SK-N-SH (cell line): Measurements from ENCODE around the gene TRMT10A. TPM values are rescaled to one million over a fixed set of nuclear protein-coding genes. Genes with fewer than 3 reads are reported as not detected.

ENCODE experiments used
- CTCF ChIA-PET: fragments of 300-600, 350-600 bp; formaldehyde crosslinking; extraction: SDS; loops from one replicate; lab custom pipeline; 2021; lab: Yijun Ruan, JAX
- POLR2A ChIA-PET: fragments of 350-600 bp; sonication (Branson Sonifier 250); formaldehyde crosslinking; extraction: SDS; loops from one replicate; lab custom pipeline; 2020; ENCODE audit warnings: antibody characterized with exemption, inconsistent platforms; lab: Yijun Ruan, JAX
- DNase-seq: peaks from one replicate; pipeline ENCODE4 v3.0.0; 2012
- H2AFZ ChIP-seq: fragments of 200-600 bp; sonication (generic); 2 replicates; pipeline ENCODE4 v1.8.1; 2016; ENCODE audit warnings: antibody characterized with exemption, mild to moderate bottlenecking, low read depth
- H3F3A ChIP-seq: fragments of 200-600 bp; sonication (generic); replicated peaks from 2 replicates; pipeline ENCODE3; 2016; ENCODE audit warnings: antibody characterized with exemption, mild to moderate bottlenecking; ENCODE audit not compliant: insufficient read depth
- H3K27ac ChIP-seq, 2 experiments: fragments of 200-500 bp in 1 of 2; fragments of 200-600 bp in 1 of 2; sonication (Bioruptor generic) in 1 of 2; sonication (generic), shearing (Covaris generic) in 1 of 2; 2 replicates each; pipeline versions ENCODE4 v1.5.1 to v1.6.1; 2014 to 2016; ENCODE audit warnings: low read depth in 2 of 2, inconsistent platforms in 1 of 2, low read length in 1 of 2, mild to moderate bottlenecking in 1 of 2, mixed read lengths in 1 of 2
- H3K27me3 ChIP-seq: fragments of 200-600 bp; sonication (generic), shearing (Covaris generic); 2 replicates; pipeline ENCODE4 v1.6.1; 2016; ENCODE audit warnings: mixed run types; ENCODE audit not compliant: insufficient read depth
- H3K36me3 ChIP-seq, 2 experiments: fragments of 200-500 bp in 1 of 2; fragments of 200-600 bp in 1 of 2; sonication (Bioruptor generic) in 1 of 2; sonication (generic) in 1 of 2; replicated peaks in 1 of 2; 2 replicates each; pipeline versions ENCODE3 to v1.5.1; 2014 to 2016; ENCODE audit warnings: low read length in 1 of 2, mild to moderate bottlenecking in 1 of 2; ENCODE audit not compliant: insufficient read depth in 2 of 2, control insufficient read depth in 1 of 2
- H3K4me1 ChIP-seq, 2 experiments: fragments of 200-500 bp in 1 of 2; fragments of 200-600 bp in 1 of 2; sonication (Bioruptor generic) in 1 of 2; sonication (generic), shearing (Covaris generic) in 1 of 2; 2 replicates each; pipeline versions ENCODE4 v1.5.1 to v1.6.1; 2014 to 2016; ENCODE audit warnings: low read depth in 1 of 2, low read length in 1 of 2, mixed run types in 1 of 2; ENCODE audit not compliant: insufficient read depth in 2 of 2, control insufficient read depth in 1 of 2
- H3K4me2 ChIP-seq: fragments of 200-600 bp; sonication (generic), shearing (Covaris generic); 2 replicates; pipeline ENCODE4 v1.6.1; 2017; ENCODE audit warnings: mixed run types
- H3K4me3 ChIP-seq, 2 experiments: fragments of 200-500 bp in 1 of 2; fragments of 200-600 bp in 1 of 2; sonication (Bioruptor generic) in 1 of 2; sonication (generic), shearing (Covaris generic) in 1 of 2; 2 replicates each; pipeline versions ENCODE4 v1.5.1 to v1.8.1; 2014 to 2016; ENCODE audit warnings: low read depth in 2 of 2, inconsistent platforms in 1 of 2, low read length in 1 of 2, mild to moderate bottlenecking in 1 of 2, mixed read lengths in 1 of 2, moderate library complexity in 1 of 2
- H3K79me2 ChIP-seq: fragments of 200-600 bp; sonication (generic); 2 replicates; pipeline ENCODE4 v1.8.1; 2017; ENCODE audit warnings: mild to moderate bottlenecking; ENCODE audit not compliant: insufficient read depth
- H3K9ac ChIP-seq: fragments of 200-600 bp; sonication (generic); 2 replicates; pipeline ENCODE4 v1.6.1; 2017; ENCODE audit warnings: mixed run types
- H3K9me2 ChIP-seq: fragments of 200-600 bp; sonication (generic); 2 replicates; pipeline ENCODE4 v1.6.1; 2017; ENCODE audit warnings: mixed run types
- H3K9me3 ChIP-seq: fragments of 200-600 bp; sonication (generic); 2 replicates; pipeline ENCODE4 v1.6.1; 2017; ENCODE audit warnings: mixed run types, mild to moderate bottlenecking, moderate library complexity
- H4K20me1 ChIP-seq: fragments of 200-600 bp; sonication (generic); 2 replicates; pipeline ENCODE4 v1.6.1; 2017; ENCODE audit warnings: mild to moderate bottlenecking, mixed run types; ENCODE audit not compliant: insufficient read depth
- CHD2 ChIP-seq: fragments of 150-350 bp; IDR thresholded peaks from 2 replicates; pipeline ENCODE4 v1.6.1; 2018; ENCODE audit warnings: low read length; ENCODE audit not compliant: partially characterized antibody
- EZH2phosphoT487 ChIP-seq: fragments of 200-600 bp; sonication (generic); IDR thresholded peaks from 2 replicates; pipeline ENCODE4 v1.6.1; 2017; ENCODE audit warnings: low read depth, mixed run types, mild to moderate bottlenecking, antibody characterized with exemption, moderate library complexity, borderline replicate concordance
- FOXJ3 ChIP-seq: sonication (generic); formaldehyde crosslinking; IDR thresholded peaks from 2 replicates; pipeline ENCODE4 v1.5.1; 2020; ENCODE audit warnings: mild to moderate bottlenecking, missing genetic modification reagents
- FOXM1 ChIP-seq: IDR thresholded peaks from 2 replicates; pipeline ENCODE4 v1.4.0; 2012; ENCODE audit warnings: low read depth, mild to moderate bottlenecking
- MEF2A ChIP-seq: IDR thresholded peaks from 2 replicates; pipeline ENCODE4 v1.4.0; 2012; ENCODE audit warnings: low read depth, borderline replicate concordance
- NRF1 ChIP-seq: IDR thresholded peaks from 2 replicates; pipeline ENCODE4 v1.6.1; 2012; ENCODE audit warnings: low read depth, mild to moderate bottlenecking, low read length
- POLR2AphosphoS5 ChIP-seq: IDR thresholded peaks from 2 replicates; pipeline ENCODE4 v1.6.1; 2012; ENCODE audit warnings: low read depth, low read length
- RFX5 ChIP-seq: IDR thresholded peaks from 2 replicates; pipeline ENCODE4 v1.6.1; 2012; ENCODE audit warnings: mild to moderate bottlenecking, improper control_type of control experiment, low read length
- RXRA ChIP-seq: IDR thresholded peaks from 2 replicates; pipeline ENCODE4 v1.4.0; 2012; ENCODE audit warnings: low read depth, mild to moderate bottlenecking, borderline replicate concordance
- SIN3A ChIP-seq: IDR thresholded peaks from 2 replicates; pipeline ENCODE4 v1.6.1; 2012; ENCODE audit warnings: low read depth, mild to moderate bottlenecking, low read length, moderate library complexity, borderline replicate concordance
- SMC3 ChIP-seq: IDR thresholded peaks from 2 replicates; pipeline ENCODE4 v1.6.1; 2012; ENCODE audit warnings: low read depth, low read length, improper control_type of control experiment
- TAF1 ChIP-seq: IDR thresholded peaks from 2 replicates; pipeline ENCODE4 v1.6.1; 2012; ENCODE audit warnings: low read depth, mild to moderate bottlenecking, low read length, moderate library complexity, borderline replicate concordance
- TCF12 ChIP-seq: IDR thresholded peaks from 2 replicates; pipeline ENCODE4 v1.4.0; 2012
- USF2 ChIP-seq: fragments of 150-350 bp; IDR thresholded peaks from 2 replicates; pipeline ENCODE4 v1.6.1; 2017; ENCODE audit warnings: antibody characterized with exemption, low read length, low read depth, borderline replicate concordance
- YY1 ChIP-seq: IDR thresholded peaks from 2 replicates; pipeline ENCODE4 v1.4.0; 2012; ENCODE audit warnings: low read depth, mild to moderate bottlenecking
- WGBS: methylation state at CpG from one replicate; pipeline ENCODE4 v1.1.6; 2017; ENCODE audit warnings: low lambda C conversion rate; 5-methylcytosine and 5-hydroxymethylcytosine counted together
- polyA plus RNA-seq, 3 experiments: library from polyadenylated mRNA; depleted of rRNA; stranded (reverse); fragments of >200 nt; gene quantifications; 2 replicates each; pipeline ENCODE4 v1.2.3, GENCODE V29; 2012
- TF ChIP-seq, protein P1 (sequence below): IDR thresholded peaks from 2 replicates; pipeline ENCODE4 v1.4.0; 2012; ENCODE audit warnings: low read depth, borderline replicate concordance
- TF ChIP-seq, protein P2 (sequence below): IDR thresholded peaks from 2 replicates; pipeline ENCODE4; 2012

TRMT10A gene
- polyA plus RNA-seq, 1 of the 3 experiments (the other 2 are of a cell fraction): 2.4 TPM

DNA sequence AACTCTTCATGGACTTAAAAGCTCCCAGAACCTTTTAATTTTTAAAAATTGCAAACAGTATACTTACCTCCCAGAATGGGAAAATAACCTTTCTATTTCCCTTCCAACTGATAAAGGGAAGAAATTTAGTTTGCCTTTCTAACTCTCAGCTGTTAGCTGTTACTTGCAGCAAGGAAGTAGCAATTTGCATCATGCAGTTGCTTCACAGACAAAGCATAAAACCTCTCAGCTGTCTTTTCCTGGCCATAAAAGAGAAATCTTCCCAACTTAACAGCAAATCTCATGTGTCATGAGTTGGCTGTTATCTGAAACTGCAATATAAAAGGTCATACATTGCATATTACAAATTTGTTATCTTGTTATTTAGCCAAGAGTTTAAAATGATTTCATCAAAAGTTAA lies 34.6 kb downstream of the TRMT10A start (continued):
- TF ChIP-seq TAF1 (no peak), FOXM1 (no peak), FOXJ3 (CRISPR knock-in tag) (no peak)
- TF ChIP-seq, all 33 proteins: peak for 0

- Histone ChIP-seq H4K20me1 (no peaks in the 10 kb centered on the region), H3K4me3 (no peak overlapping the region), H3K36me3 (no peaks in the 10 kb centered on the region), H3K4me2 (no peak overlapping the region), H3K9ac (no peak overlapping the region), H3K79me2 (no peaks in the 10 kb centered on the region), H3K27ac (no peak overlapping the region), H3K4me1 (no peaks in the 10 kb centered on the region; a peak in 1 of 4 replicates), H3K27me3 (no peaks in the 10 kb centered on the region; the same call in 1 of the 2 replicates), H3K9me3 (no peaks in the 10 kb centered on the region), H3K9me2 (no peaks in the 10 kb centered on the region), H2AFZ (no peak overlapping the region), H3F3A (no peaks in the 10 kb centered on the region)
- no peak for DNase-seq
- ChIA-PET CTCF (interaction anchor here (1.4 kb wide), 1 partner anchor 13 kb away, joined by 5 read pairs; no protein-coding TSS in a partner anchor), POLR2A (no interaction called here)
- no peak for TF ChIP-seq RXRA
- WGBS: 62% methylated on average over 6 of the region's 6 CpGs
Measured at GRCh38 chr4:99518601-99519295, 45.1 kb downstream of the TRMT10A start.

DNA sequence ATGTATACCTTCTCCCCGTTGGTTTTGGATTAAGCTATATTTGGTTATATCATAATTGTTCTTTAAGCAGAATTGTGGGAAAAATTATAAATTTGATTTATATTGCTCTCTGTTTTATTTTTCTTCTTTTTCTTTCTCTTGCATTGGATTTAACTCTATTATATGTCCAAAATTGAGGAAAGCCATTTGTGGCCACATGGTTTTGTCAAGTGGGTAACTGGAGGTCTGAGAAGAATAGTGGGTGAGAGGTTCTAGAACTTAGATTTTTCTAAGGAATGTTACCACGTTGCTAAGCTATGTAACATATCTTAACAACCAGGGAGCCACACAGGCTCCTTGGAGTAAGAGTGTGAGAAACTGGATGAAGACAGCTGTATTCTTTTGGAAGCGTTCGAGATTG lies 53.1 kb downstream of the TRMT10A start, which contains the start of gene C4orf17:
Gene C4orf17, plus strand, starts transcription at position 301 of the 400 bp plus-strand sequence. CDS start 2,061 bp downstream, outside the sequence.
- H4K20me1 ChIP-seq: no peaks in the 10 kb centered on the region
- H3K9me2 ChIP-seq: no peaks in the 10 kb centered on the region
- DNase-seq: no peak
- H3K4me3 ChIP-seq: no peak within 1 kb of the TSS
- no peak within 1 kb of the TSS for H3K9ac ChIP-seq
- WGBS: 42% methylated on average over 4 of the region's 4 CpGs
- no peak within 1 kb of the TSS for H3K4me2 ChIP-seq
- H3K79me2 ChIP-seq: no peaks in the 10 kb centered on the region
- TF ChIP-seq SIN3A (no peak), RXRA (no peak), MEF2A (no peak), TAF1 (no peak), USF2 (no peak), POLR2AphosphoS5 (no peak), SMC3 (no peak), FOXJ3 (CRISPR knock-in tag) (no peak), TCF12 (no peak), NRF1 (no peak), RFX5 (no peak), EZH2phosphoT487 (no peak), YY1 (no peak), CHD2 (no peak)
- TF ChIP-seq, protein P1, sequence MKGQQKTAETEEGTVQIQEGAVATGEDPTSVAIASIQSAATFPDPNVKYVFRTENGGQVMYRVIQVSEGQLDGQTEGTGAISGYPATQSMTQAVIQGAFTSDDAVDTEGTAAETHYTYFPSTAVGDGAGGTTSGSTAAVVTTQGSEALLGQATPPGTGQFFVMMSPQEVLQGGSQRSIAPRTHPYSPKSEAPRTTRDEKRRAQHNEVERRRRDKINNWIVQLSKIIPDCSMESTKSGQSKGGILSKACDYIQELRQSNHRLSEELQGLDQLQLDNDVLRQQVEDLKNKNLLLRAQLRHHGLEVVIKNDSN: no peak
- TF ChIP-seq, protein P2, sequence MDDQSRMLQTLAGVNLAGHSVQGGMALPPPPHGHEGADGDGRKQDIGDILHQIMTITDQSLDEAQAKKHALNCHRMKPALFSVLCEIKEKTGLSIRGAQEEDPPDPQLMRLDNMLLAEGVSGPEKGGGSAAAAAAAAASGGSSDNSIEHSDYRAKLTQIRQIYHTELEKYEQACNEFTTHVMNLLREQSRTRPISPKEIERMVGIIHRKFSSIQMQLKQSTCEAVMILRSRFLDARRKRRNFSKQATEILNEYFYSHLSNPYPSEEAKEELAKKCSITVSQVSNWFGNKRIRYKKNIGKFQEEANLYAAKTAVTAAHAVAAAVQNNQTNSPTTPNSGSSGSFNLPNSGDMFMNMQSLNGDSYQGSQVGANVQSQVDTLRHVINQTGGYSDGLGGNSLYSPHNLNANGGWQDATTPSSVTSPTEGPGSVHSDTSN: no peak
- H3K36me3 ChIP-seq: no peaks in the 10 kb centered on the region
- H3K27ac ChIP-seq: no peak within 1 kb of the TSS
- H3F3A ChIP-seq: no peaks in the 10 kb centered on the region
- no peak within 1 kb of the TSS for H2AFZ ChIP-seq
- CTCF ChIA-PET: interaction anchor here (1.1 kb wide), 1 partner anchor 20 kb away, joined by 4 read pairs; no protein-coding TSS in a partner anchor
- no peaks in the 10 kb centered on the region for H3K4me1 ChIP-seq
- no peaks in the 10 kb centered on the region for H3K27me3 ChIP-seq
- POLR2A ChIA-PET: no interaction called here
- no peaks in the 10 kb centered on the region for H3K9me3 ChIP-seq
